ENCODE data around the gene ZC3H18. TPM values are rescaled to one million over a fixed set of nuclear protein-coding genes. Genes with fewer than 3 reads are reported as not detected.

ZC3H18 gene
- total RNA-seq, 1 donor from 2014 or later: 21.3 TPM

DNA sequence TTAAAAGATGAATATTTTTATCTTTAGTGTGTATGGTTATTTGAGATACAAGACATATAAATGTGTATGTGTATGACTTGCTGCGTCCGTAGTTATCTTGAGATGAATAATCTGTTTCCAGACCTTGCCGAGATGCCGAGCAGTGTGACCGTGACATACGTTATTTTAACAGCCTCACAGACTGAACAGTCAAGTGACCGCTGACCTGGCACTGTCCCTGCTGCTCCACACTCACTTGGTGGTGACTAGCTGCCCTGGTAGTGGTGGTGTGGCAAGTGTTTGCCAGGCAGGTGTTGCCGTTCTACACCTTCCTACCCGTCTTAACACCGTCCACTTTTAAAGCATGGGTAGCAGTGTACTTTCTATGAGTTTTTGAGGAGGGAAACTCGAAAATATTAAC is 5.0 kb downstream of the ZC3H18 start:
- TF ChIP-seq CTCF (IDR thresholded peaks at IDR 0.05; ENCODE audit: borderline replicate concordance): no peak

DNA sequence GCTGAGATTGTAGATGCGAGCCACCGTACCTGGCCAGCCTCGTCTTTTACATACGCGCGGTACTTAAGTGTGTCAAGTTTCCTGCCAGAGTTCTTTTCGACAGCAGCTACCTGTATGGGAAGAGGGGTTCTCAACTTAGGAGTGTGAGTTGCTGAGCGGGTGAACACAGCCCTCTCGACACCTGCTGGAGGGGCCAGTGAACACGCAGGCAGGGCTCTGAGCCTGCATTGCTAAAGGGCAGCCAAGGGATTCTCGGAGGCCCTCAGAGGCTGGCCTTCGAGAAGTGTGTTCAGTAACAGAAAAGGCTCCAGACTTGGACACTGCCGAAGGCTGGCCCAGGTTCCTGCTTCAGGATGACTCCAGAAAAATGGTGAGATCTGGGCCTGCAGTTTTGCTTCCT is 6.1 kb downstream of the ZC3H18 start:
- H3K27me3 ChIP-seq (ENCODE audit: low read depth): no peaks in the 10 kb centered on the region
- no peak for DNase-seq
- peaks cover 77% of the 10 kb centered on the region for H3K36me3 ChIP-seq
- no peaks in the 10 kb centered on the region for H3K9me3 ChIP-seq (replicated peaks)
- H3K4me1 ChIP-seq: peaks cover 16% of the 10 kb centered on the region
- no peak overlapping the region for H3K4me3 ChIP-seq
- intact Hi-C loops (cut with micrococcal nuclease): no loop called here
- H3K27ac ChIP-seq (replicated peaks): no peak overlapping the region
- no peak for TF ChIP-seq CTCF (IDR thresholded peaks at IDR 0.05; ENCODE audit: borderline replicate concordance)

More for the DNA sequence above, 5.0 kb downstream of the ZC3H18 start:
- Histone ChIP-seq H3K27ac (replicated peaks) (no peak overlapping the region), H3K36me3 (peaks cover 67% of the 10 kb centered on the region), H3K27me3 (ENCODE audit: low read depth) (no peaks in the 10 kb centered on the region), H3K4me3 (no peak overlapping the region), H3K4me1 (peaks cover 24% of the 10 kb centered on the region), H3K9me3 (replicated peaks) (no peaks in the 10 kb centered on the region)
- intact Hi-C loops (cut with micrococcal nuclease): no loop called here
- no peak for DNase-seq

DNA sequence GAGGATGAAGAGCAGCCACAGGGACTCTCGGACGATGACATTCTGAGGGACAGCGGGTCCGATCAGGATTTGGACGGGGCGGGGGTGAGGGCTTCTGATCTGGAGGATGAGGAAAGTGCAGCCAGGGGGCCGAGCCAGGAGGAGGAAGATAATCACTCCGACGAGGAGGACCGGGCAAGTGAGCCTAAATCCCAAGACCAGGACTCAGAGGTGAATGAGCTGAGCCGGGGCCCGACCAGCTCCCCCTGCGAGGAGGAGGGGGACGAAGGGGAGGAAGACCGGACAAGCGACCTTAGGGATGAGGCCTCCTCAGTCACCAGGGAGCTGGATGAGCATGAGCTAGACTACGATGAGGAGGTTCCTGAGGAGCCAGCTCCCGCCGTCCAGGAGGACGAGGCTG is 7.0 kb downstream of the ZC3H18 start:
- no peaks in the 10 kb centered on the region for H3K9me3 ChIP-seq (replicated peaks)
- TF ChIP-seq CTCF (IDR thresholded peaks at IDR 0.05; ENCODE audit: borderline replicate concordance): no peak
- no peak for DNase-seq
- H3K4me3 ChIP-seq: no peak overlapping the region
- H3K27me3 ChIP-seq (ENCODE audit: low read depth): no peaks in the 10 kb centered on the region
- peaks cover 80% of the 10 kb centered on the region for H3K36me3 ChIP-seq
- no peak overlapping the region for H3K27ac ChIP-seq (replicated peaks)
- peaks cover 8% of the 10 kb centered on the region for H3K4me1 ChIP-seq
- intact Hi-C loops (cut with micrococcal nuclease): no loop called here

DNA sequence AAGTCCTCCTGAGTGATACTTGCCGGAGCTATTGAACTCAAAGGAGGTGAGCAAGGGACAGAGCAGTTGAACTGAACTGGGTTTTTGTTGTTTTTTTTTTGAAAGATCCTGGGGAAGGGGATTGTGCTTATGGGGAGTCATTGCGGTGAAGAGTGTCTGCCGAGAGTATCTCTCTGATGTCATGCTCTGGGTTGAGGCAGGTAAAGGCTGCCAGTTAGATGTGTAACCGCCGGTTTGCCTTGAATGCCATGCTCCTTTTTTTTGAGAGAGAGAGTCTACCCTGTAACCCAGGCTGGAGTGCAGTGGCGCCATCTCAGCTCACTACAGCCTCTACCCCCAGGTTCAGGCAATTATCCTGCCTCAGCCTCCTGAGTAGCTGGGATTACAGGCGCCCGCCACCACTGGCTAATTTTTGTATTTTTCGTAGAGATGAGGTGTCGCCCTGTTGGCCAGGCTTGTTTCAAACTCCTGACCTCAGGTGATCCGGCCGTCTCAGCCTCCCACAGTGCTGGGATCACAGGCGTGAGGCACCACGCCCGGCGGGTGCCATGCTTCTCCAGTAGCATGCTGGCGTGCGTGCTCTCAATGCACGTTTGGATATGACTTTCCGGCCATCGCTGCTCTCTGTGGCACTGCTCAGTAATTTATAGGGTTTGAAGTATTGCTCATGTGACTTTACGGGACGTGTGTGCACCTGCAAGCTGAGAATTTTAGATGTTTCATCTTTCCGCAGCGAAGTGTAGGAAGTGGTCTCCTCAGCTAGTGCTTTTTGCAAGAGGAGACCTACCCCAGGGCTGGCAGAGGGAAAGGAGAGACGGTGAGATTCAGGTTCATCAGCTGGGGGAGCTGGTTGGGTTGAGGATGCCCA is 8.5 kb downstream of the ZC3H18 start:
- H3K27me3 ChIP-seq (ENCODE audit: low read depth): no peaks in the 10 kb centered on the region
- no peak for TF ChIP-seq CTCF (IDR thresholded peaks at IDR 0.05; ENCODE audit: borderline replicate concordance)
- H3K4me1 ChIP-seq: no peaks in the 10 kb centered on the region
- H3K27ac ChIP-seq (replicated peaks): no peak overlapping the region
- no peaks in the 10 kb centered on the region for H3K9me3 ChIP-seq (replicated peaks)
- no peak for DNase-seq
- intact Hi-C loops (cut with micrococcal nuclease): no loop called here
- peaks cover 80% of the 10 kb centered on the region for H3K36me3 ChIP-seq
- H3K4me3 ChIP-seq: no peak overlapping the region

- peaks cover 74% of the 10 kb centered on the region for H3K36me3 ChIP-seq
- H3K4me3 ChIP-seq: no peak overlapping the region
- no peaks in the 10 kb centered on the region for H3K27me3 ChIP-seq (ENCODE audit: low read depth)
- no peak for TF ChIP-seq CTCF (IDR thresholded peaks at IDR 0.05; ENCODE audit: borderline replicate concordance)
- H3K27ac ChIP-seq (replicated peaks): no peak overlapping the region
- H3K4me1 ChIP-seq: peaks cover 11% of the 10 kb centered on the region
- no peaks in the 10 kb centered on the region for H3K9me3 ChIP-seq (replicated peaks)
- no peak for DNase-seq
- intact Hi-C loops (cut with micrococcal nuclease): no loop called here
Observed at GRCh38 chr16:88580371-88580770, 10.2 kb downstream of the ZC3H18 start.

Data from left ventricle myocardium inferior (tissue), 1 donor.